ENCODE results near the gene TBX19. TPM values are rescaled to one million over a fixed set of nuclear protein-coding genes. Genes with fewer than 3 reads are reported as not detected.

The TBX19 gene
- total RNA-seq, 1 donor from 2014 or later = 4.7 TPM

DNA sequence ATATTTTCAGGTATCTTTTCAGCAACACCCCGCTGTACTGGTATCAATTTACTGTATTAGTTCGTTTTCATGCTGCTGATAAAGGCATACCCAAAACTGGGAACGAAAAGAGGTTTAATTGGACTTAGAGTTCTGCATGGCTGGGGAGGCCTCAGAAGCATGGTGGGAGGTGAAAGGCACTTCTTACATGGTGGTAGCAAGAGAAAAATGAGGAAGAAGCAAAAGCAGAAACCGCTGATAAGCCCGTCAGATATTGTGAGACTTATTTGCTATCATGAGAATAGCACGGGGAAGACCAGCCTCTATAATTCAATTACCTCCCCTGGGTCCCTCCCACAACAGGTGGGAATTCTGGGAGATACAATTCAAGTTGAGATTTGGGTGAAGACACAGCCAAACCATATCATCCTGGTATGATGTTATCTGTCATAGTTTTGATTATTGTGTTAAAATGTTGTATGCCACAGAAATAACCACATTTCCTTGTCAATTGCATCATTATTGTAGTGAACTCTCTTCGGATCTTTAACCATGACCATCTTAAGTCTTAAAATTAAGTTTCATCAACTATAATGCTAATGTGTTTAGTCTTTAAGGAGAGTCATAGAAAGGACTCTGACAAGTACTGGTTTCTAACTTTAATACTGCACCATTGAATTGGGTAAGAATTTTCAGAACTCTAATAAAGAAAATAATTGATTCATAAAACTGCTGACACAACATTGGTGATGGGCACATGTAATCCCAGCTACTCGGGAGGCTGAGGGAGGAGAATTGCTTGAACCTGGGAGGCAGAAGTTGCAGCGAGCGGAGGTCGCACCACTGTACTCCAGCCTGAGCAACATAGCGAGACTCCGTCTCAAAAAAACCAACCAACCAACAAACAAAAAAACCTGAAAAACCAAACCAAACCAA, 58.2 kb downstream of the TBX19 start:
- DNase-seq = no peak
- POLR2A ChIA-PET = no interaction called here
- H3K4me3 Mint-ChIP-seq = no peak overlapping the region
- TF ChIP-seq, protein P1, sequence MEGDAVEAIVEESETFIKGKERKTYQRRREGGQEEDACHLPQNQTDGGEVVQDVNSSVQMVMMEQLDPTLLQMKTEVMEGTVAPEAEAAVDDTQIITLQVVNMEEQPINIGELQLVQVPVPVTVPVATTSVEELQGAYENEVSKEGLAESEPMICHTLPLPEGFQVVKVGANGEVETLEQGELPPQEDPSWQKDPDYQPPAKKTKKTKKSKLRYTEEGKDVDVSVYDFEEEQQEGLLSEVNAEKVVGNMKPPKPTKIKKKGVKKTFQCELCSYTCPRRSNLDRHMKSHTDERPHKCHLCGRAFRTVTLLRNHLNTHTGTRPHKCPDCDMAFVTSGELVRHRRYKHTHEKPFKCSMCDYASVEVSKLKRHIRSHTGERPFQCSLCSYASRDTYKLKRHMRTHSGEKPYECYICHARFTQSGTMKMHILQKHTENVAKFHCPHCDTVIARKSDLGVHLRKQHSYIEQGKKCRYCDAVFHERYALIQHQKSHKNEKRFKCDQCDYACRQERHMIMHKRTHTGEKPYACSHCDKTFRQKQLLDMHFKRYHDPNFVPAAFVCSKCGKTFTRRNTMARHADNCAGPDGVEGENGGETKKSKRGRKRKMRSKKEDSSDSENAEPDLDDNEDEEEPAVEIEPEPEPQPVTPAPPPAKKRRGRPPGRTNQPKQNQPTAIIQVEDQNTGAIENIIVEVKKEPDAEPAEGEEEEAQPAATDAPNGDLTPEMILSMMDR (IDR thresholded peaks at IDR 0.05) = no peak
- H3K27ac Mint-ChIP-seq = no peak overlapping the region
- H3K9me3 Mint-ChIP-seq = no peaks in the 10 kb centered on the region
- H3K27me3 Mint-ChIP-seq = no peaks in the 10 kb centered on the region
- no peak for ATAC-seq (ENCODE audit: low read depth)
- CTCF ChIA-PET = no interaction called here
- intact Hi-C loops (cut with micrococcal nuclease) = no loop called here
- H3K36me3 Mint-ChIP-seq (ENCODE audit: low read depth) = no peaks in the 10 kb centered on the region
- peaks cover 7% of the 10 kb centered on the region for H3K4me1 Mint-ChIP-seq

DNA sequence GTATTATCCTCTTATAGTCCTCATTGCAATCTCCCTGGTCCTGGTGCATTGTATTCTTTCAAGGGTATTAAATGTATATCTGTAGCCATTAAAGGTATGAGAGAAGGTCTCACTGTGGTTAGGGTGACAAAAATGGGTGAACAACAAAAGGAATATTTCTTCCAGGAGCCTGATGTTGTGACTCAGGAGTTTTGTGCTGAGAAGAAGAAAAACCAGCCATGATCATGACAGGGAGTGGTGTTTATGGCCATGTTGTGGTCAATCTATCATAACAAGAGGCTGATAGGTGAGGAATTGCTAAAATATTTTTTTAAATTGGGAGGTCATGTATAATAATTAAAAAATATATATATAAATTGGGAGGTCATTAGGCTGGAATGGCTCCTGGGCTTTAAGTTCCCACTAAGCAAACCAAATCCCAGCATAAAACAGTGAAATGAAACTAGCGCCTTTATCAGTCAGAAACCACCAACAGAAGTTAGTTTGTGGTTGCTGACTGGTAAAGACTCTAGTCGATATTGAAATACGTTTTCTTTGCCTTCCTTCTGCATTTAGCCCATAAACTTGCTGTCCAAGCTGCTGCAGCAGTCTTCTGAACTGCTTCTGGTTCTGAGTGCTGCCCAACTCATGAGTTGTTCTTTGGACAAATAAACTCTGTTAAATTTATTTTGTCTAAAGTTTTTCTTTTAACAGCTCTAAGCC, 60.3 kb downstream of the TBX19 start:
- Mint-ChIP-seq H3K4me1 (peaks cover 7% of the 10 kb centered on the region), H3K27ac (no peak overlapping the region), H3K4me3 (no peak overlapping the region), H3K36me3 (ENCODE audit: low read depth) (no peaks in the 10 kb centered on the region), H3K27me3 (no peaks in the 10 kb centered on the region), H3K9me3 (no peaks in the 10 kb centered on the region)
- ChIA-PET POLR2A (no interaction called here), CTCF (interaction anchor here (5.5 kb wide), 1 partner anchor 1009 kb away, joined by 141 read pairs; no protein-coding TSS in a partner anchor)
- TF ChIP-seq, protein P1 (IDR thresholded peaks at IDR 0.05) = no peak
- DNase-seq (no peak), ATAC-seq (ENCODE audit: low read depth) (no peak)
- intact Hi-C loops (cut with micrococcal nuclease) = loop anchor here (5.0 to 10.0 kb wide), 6 partner anchors 114 to 1734 kb away; partner anchors contain the start of genes ATP1B1, KIFAP3, SELL and SFT2D2

DNA sequence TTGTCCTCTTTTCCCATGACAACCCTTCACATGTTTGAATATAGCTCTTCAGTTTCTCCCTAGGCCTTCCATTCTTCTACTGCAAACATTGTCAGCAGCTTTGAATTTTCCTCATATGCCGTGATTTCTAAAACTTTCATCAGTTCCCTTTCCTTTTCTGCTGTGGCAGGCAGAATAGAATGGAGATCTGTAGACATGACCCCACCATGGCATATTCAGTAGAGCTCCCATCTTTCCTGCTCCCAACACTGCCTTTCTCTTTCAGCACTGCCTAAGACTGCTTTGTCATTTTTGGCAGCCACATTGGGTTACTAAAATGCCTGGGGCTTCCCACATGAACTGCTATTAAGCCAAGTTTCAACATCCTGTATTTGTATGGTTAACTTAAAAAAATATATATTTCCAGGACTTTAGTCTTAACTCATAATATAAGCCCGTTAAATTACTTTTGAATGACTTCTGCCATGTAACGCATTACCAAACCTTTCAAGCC, 60.9 kb downstream of the TBX19 start:
- H3K27me3 Mint-ChIP-seq = no peaks in the 10 kb centered on the region
- no peak for DNase-seq
- no peak for ATAC-seq (ENCODE audit: low read depth)
- ChIA-PET CTCF (interaction anchor here (1.5 to 5.5 kb wide), 6 partner anchors 97 to 1204 kb away, joined by 5 to 141 read pairs (median 8); no protein-coding TSS in a partner anchor), POLR2A (interaction anchor here (1.1 kb wide), 1 partner anchor 1552 kb away, joined by 3 read pairs; the partner anchor contains the start of gene SCYL3)
- no peaks in the 10 kb centered on the region for H3K36me3 Mint-ChIP-seq (ENCODE audit: low read depth)
- no peak overlapping the region for H3K27ac Mint-ChIP-seq
- H3K4me1 Mint-ChIP-seq = peaks cover 7% of the 10 kb centered on the region
- no peaks in the 10 kb centered on the region for H3K9me3 Mint-ChIP-seq
- TF ChIP-seq, protein P1 (IDR thresholded peaks at IDR 0.05) = no peak
- intact Hi-C loops (cut with micrococcal nuclease) = loop anchor here (5.0 to 10.0 kb wide), 6 partner anchors 114 to 1733 kb away; partner anchors contain the start of genes ATP1B1, KIFAP3, SELL and SFT2D2
- no peak overlapping the region for H3K4me3 Mint-ChIP-seq

DNA sequence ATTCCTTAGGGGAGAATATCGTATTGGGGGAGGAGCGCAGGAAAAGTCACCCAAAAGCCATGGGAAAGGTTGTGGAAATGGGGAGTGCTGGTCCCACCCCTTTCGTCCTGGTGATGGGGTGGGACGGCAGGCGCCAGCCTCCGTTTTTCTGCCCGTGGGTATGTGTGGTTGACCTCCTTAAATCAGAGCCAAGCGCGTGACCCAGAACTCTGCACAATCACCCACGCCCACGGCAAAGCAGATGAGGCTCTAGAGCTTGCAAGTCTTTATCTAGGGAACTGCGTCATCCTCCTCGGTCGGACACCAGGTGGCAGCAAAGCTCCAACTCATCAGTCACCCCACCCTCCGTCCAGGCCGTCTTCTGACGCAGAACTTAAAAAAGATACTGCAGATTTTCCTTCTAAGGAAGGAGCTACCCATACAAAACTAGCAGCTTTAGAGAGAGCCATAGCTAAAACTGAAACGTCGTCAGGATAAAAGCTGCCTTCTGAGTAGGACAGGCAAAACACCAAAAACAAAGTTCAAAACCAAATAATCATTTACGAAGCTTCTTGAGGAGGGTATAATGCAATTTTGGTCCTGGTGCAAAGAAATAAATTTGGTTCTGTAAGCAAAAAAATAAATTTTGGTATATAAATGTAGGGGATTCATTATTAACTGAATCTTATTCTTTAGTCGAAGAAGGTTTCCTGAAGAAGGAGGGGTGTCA, 62.0 kb downstream of the TBX19 start:
- DNase-seq (peak; percentile 65), ATAC-seq (ENCODE audit: low read depth) (peak; percentile 100)
- Mint-ChIP-seq H3K36me3 (ENCODE audit: low read depth) (no peaks in the 10 kb centered on the region), H3K9me3 (peaks cover 2% of the 10 kb centered on the region), H3K27me3 (no peaks in the 10 kb centered on the region), H3K4me1 (peaks cover 9% of the 10 kb centered on the region), H3K4me3 (no peak overlapping the region), H3K27ac (no peak overlapping the region)
- intact Hi-C loops (cut with micrococcal nuclease) = loop anchor here (1.0 to 10.0 kb wide), 9 partner anchors 115 to 1732 kb away; partner anchors contain the start of genes ATP1B1, KIFAP3, NME7 and SELL
- ChIA-PET POLR2A (interaction anchor here (0.8 to 1.1 kb wide), 2 partner anchors 1006 to 1551 kb away, joined by 3 read pairs; partner anchors contain the start of gene SCYL3), CTCF (interaction anchor here (0.9 to 5.5 kb wide), 23 partner anchors 9 to 1467 kb away, joined by 3 to 141 read pairs (median 5); partner anchors contain the start of genes BLZF1 and NME7)
- TF ChIP-seq, protein P1 (IDR thresholded peaks at IDR 0.05) = no peak
